Fibroblast of villous mesenchyme (primary cell): ENCODE measurements around the gene FOSL1. TPM values are rescaled to one million over a fixed set of nuclear protein-coding genes. Genes with fewer than 3 reads are reported as not detected.

Source experiments
- DNase-seq: peaks from one replicate; pipeline ENCODE4 v3.0.0-alpha.2; 2010; ENCODE audit warnings: low read depth
- H3K4me3 ChIP-seq: 2 replicates; pipeline ENCODE4 v1.5.1; 2011; ENCODE audit warnings: low read depth, mild to moderate bottlenecking, low read length
- CTCF ChIP-seq: IDR thresholded peaks from 2 replicates; pipeline ENCODE4 v1.5.1; 2012; ENCODE audit warnings: low read depth, mild to moderate bottlenecking, low read length; ENCODE audit not compliant: insufficient read depth
- total RNA-seq: library from RNA; depleted of rRNA; stranded (reverse); fragments of >200 nt; gene quantifications from 2 replicates; pipeline ENCODE4 v1.2.3, GENCODE V29; 2012

Gene FOSL1
- total RNA-seq, 1 donor, result 41.0 TPM

- no peak for DNase-seq
- no peak for TF ChIP-seq CTCF
- H3K4me3 ChIP-seq, result no peak overlapping the region
Measured at GRCh38 chr11:65880844-65881421, 19.3 kb downstream of the FOSL1 start.

- no peak overlapping the region for H3K4me3 ChIP-seq
- DNase-seq, result no peak
- TF ChIP-seq CTCF, result no peak
Measured at GRCh38 chr11:65880027-65880426, 20.2 kb downstream of the FOSL1 start.

GRCh38 chr11:65879617-65880016 lies 20.6 kb downstream of the FOSL1 start, which contains the start of gene CTSW:
CTSW (plus strand) TSS chr11:65879837; CDS start chr11:65879855, 18 bp downstream.
- no peak for DNase-seq
- no peak for TF ChIP-seq CTCF
- no peak within 1 kb of the TSS for H3K4me3 ChIP-seq

GRCh38 chr11:65873318-65874156 lies 26.7 kb downstream of the FOSL1 start:
- DNase-seq, result peak; percentile 94
- H3K4me3 ChIP-seq, result peak overlapping the region; percentile 72
- no peak for TF ChIP-seq CTCF

GRCh38 chr11:65872586-65873317 lies 27.4 kb downstream of the FOSL1 start, which contains the start of gene EFEMP2:
EFEMP2 (minus strand) TSS chr11:65872800; CDS start chr11:65872354, 446 bp downstream.
- H3K4me3 ChIP-seq, result peak within 1 kb of the TSS; percentile 72
- DNase-seq, result no peak
- no peak for TF ChIP-seq CTCF

- peak overlapping the region; percentile 72 for H3K4me3 ChIP-seq
- no peak for DNase-seq
- peak; percentile 30 for TF ChIP-seq CTCF
Measured at GRCh38 chr11:65871811-65872548, 28.2 kb downstream of the FOSL1 start.
